Activated CD8-positive, alpha-beta T cell treated with anti-CD3 and anti-CD28 coated beads for 36 hours (primary cell): ENCODE results near the gene DPY19L2. TPM values are rescaled to one million over a fixed set of nuclear protein-coding genes. Genes with fewer than 3 reads are reported as not detected.
"Not testable (repeated sequence)": the region's sequence is repeated elsewhere in the genome, so short reads cannot be mapped to it uniquely, and the experiment has no call there.

ENCODE experiments used
- ATAC-seq: fragments of 200-7000 bp; cut with Tn5 transposase; one replicate; pipeline ENCODE4 v1.10.0; 2021; ENCODE audit warnings: mild to moderate bottlenecking, moderate library complexity
- CTCF ChIA-PET: fragments of 350-600 bp; sonication (Branson Sonifier 250); formaldehyde crosslinking; loops from one replicate; lab custom pipeline; 2021; ENCODE audit warnings: antibody characterized with exemption; lab: Charles Lee
- POLR2A ChIA-PET: fragments of 350-600 bp; sonication (Branson Sonifier 250); formaldehyde crosslinking; loops from one replicate; lab custom pipeline; 2021; ENCODE audit warnings: antibody characterized with exemption; lab: Charles Lee
- DNase-seq: peaks from one replicate; pipeline ENCODE4 v3.0.0-alpha.2; 2020
- H3K27ac Mint-ChIP-seq: one replicate; pipeline ENCODE4 v1.8.0; 2021; ENCODE audit warnings: mild to moderate bottlenecking, mixed read lengths
- H3K27me3 Mint-ChIP-seq: one replicate; pipeline ENCODE4 v1.8.0; 2021; ENCODE audit warnings: mixed read lengths
- H3K36me3 Mint-ChIP-seq: one replicate; pipeline ENCODE4 v1.8.0; 2021; ENCODE audit warnings: low read depth, mixed read lengths
- H3K4me1 Mint-ChIP-seq: one replicate; pipeline ENCODE4 v1.8.0; 2021; ENCODE audit warnings: low read depth, mixed read lengths
- H3K4me3 Mint-ChIP-seq: one replicate; pipeline ENCODE4 v1.8.0; 2021; ENCODE audit warnings: mild to moderate bottlenecking, moderate library complexity, mixed read lengths
- H3K9me3 Mint-ChIP-seq: one replicate; pipeline ENCODE4 v1.8.0; 2021; ENCODE audit warnings: mixed read lengths
- intact Hi-C: fragments of 100-400 bp; cut with micrococcal nuclease; formaldehyde crosslinking; loops from one replicate; pipeline ENCODE4 v1.10.0; 2022
- total RNA-seq, 2 experiments: library from RNA; stranded (reverse); gene quantifications; one replicate each; pipeline ENCODE4 v1.2.3, GENCODE V29; 2021
- TF ChIP-seq, protein P1 (sequence below): fragments of 200-600 bp; IDR thresholded peaks from one replicate; pipeline ENCODE4 v1.8.0; 2022; ENCODE audit warnings: antibody characterized with exemption, mild to moderate bottlenecking

The DPY19L2 gene
- total RNA-seq, 2 experiments from 2014 or later: 6.1 to 6.4 TPM

DNA sequence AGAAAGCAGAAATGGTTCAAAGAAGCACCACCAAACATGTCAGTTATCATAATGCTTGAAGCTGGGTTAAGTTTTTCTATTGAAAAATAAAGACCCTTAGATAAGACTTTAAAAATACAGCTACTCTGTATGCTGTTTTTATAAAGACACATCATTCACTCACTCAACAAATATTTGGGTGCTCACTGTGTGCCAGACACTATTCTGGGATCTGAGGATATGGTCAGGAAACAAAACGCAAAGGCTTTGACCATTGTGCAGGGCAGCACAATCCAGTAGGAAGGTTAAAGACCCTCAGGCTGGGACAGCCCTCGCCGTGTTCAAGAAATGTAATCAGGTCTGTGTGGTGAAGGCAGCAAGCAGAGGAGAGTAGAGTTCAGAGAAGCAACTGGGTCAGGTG is 38.0 kb upstream of the DPY19L2 start:
- DNase-seq (no peak), ATAC-seq (no peak)
- H3K4me1 Mint-ChIP-seq: peaks cover under 1% of the 10 kb centered on the region
- CTCF ChIA-PET: no interaction called here
- H3K27me3 Mint-ChIP-seq: peaks cover 5% of the 10 kb centered on the region
- POLR2A ChIA-PET: no interaction called here
- H3K27ac Mint-ChIP-seq: no peak overlapping the region
- no peaks in the 10 kb centered on the region for H3K36me3 Mint-ChIP-seq
- TF ChIP-seq, protein P1, sequence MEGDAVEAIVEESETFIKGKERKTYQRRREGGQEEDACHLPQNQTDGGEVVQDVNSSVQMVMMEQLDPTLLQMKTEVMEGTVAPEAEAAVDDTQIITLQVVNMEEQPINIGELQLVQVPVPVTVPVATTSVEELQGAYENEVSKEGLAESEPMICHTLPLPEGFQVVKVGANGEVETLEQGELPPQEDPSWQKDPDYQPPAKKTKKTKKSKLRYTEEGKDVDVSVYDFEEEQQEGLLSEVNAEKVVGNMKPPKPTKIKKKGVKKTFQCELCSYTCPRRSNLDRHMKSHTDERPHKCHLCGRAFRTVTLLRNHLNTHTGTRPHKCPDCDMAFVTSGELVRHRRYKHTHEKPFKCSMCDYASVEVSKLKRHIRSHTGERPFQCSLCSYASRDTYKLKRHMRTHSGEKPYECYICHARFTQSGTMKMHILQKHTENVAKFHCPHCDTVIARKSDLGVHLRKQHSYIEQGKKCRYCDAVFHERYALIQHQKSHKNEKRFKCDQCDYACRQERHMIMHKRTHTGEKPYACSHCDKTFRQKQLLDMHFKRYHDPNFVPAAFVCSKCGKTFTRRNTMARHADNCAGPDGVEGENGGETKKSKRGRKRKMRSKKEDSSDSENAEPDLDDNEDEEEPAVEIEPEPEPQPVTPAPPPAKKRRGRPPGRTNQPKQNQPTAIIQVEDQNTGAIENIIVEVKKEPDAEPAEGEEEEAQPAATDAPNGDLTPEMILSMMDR: no peak
- no peak overlapping the region for H3K4me3 Mint-ChIP-seq
- no peaks in the 10 kb centered on the region for H3K9me3 Mint-ChIP-seq
- intact Hi-C loops: no loop called here

DNA sequence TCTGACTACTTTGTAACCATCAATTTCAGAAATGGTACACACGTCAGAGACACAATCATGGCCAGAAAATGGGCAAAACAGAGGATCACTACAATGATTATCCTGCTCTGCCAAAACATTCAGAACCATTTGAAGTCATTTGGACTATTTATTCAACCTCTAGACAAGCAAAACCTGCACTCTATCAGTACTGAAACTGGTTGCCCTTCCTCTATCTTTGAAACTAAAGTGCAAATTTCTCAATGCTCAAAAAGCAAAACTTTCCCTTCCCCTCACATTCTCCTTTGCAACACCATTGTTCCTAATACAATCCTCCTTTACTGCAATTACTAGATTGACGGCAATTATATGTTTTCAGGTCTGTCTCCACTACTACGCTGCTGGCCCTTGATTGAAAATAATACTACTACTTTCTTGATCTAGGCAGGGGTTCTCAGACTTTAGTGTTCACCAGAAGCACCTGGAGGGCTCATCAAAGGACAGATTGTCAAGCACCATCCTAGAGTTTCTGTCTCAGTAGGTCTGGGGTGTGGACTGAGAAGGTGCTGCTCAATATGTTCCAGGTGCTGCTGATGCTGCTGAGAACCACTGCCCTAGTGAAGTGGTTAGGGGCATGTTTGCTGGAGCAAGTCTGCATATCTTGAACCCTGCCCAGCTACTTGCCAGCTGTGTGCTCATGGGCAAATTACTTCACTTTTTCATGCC is 31.5 kb upstream of the DPY19L2 start:
- intact Hi-C loops, H3K36me3 Mint-ChIP-seq, H3K4me1 Mint-ChIP-seq, H3K4me3 Mint-ChIP-seq, H3K9me3 Mint-ChIP-seq, POLR2A ChIA-PET, H3K27me3 Mint-ChIP-seq, DNase-seq, ATAC-seq, H3K27ac Mint-ChIP-seq, CTCF ChIA-PET: not testable (repeated sequence)

DNA sequence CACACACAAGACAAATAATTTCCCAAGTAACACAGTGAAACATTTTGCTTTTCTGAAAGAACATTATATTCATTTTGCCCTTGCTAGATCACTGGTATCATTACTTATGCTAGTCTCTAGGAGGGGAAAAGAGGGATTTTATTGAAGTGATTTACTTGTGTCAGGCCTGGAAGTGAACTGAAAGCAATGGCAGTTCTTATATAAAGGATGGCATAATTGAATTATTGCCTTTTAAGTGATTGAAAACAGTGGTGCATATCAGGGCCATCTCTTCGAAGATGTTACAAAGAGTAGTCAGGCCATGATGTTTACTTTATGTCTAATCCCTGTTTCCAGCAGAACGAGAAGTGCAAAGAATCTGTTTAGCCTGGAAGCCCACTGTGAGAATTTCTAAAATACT is 30.7 kb upstream of the DPY19L2 start:
- H3K36me3 Mint-ChIP-seq: not testable (repeated sequence)

DNA sequence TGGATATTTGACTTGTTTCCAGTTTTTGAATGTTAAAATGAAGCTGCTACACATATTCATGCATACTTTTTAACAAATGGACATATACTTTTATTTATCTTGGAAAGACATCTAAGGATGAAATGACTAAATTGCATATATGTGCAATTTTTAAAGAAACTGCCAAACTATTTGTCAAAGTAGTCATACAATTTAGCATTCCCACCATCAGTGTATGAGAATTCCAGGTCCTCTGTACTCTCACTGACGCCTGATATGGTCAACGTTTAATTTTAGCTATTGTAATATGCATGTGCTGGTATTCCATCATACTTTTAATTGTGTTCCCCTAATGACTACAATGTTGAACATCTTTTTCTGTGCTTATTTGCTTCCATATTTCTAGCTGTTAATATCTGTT is 22.5 kb upstream of the DPY19L2 start:
- POLR2A ChIA-PET, intact Hi-C loops, H3K27ac Mint-ChIP-seq, H3K4me1 Mint-ChIP-seq, H3K36me3 Mint-ChIP-seq, H3K27me3 Mint-ChIP-seq, CTCF ChIA-PET, ATAC-seq, H3K9me3 Mint-ChIP-seq, DNase-seq, H3K4me3 Mint-ChIP-seq: not testable (repeated sequence)

More for the DNA sequence above, 30.7 kb upstream of the DPY19L2 start:
- H3K4me3 Mint-ChIP-seq, intact Hi-C loops, H3K4me1 Mint-ChIP-seq, DNase-seq, CTCF ChIA-PET, ATAC-seq, H3K27me3 Mint-ChIP-seq, H3K27ac Mint-ChIP-seq, H3K9me3 Mint-ChIP-seq, POLR2A ChIA-PET: not testable (repeated sequence)

DNA sequence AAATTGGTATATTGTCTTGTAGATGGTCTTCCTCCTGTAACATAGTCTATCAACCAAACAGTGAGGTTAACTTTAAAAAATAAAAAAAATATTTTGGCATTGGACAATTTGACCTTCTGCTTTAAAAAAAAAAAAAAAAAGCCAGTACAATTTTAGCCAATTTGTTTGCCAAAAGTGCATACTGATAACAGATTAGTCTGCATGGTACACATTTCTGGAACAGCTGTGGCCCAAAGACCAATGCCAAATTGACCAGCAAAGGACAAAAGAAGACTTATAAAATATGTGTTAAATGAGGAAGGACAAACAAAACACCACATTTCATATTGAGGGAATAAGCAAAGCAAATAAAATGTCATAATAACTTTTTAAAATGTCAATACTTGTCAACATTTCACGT is 20.8 kb upstream of the DPY19L2 start:
- H3K27ac Mint-ChIP-seq, CTCF ChIA-PET, H3K4me1 Mint-ChIP-seq, H3K27me3 Mint-ChIP-seq, H3K36me3 Mint-ChIP-seq, H3K4me3 Mint-ChIP-seq, ATAC-seq, H3K9me3 Mint-ChIP-seq, POLR2A ChIA-PET, DNase-seq: not testable (repeated sequence)
- intact Hi-C loops: loop anchor here (10.0 kb wide), 1 partner anchor 76 kb away; no protein-coding TSS in a partner anchor

DNA sequence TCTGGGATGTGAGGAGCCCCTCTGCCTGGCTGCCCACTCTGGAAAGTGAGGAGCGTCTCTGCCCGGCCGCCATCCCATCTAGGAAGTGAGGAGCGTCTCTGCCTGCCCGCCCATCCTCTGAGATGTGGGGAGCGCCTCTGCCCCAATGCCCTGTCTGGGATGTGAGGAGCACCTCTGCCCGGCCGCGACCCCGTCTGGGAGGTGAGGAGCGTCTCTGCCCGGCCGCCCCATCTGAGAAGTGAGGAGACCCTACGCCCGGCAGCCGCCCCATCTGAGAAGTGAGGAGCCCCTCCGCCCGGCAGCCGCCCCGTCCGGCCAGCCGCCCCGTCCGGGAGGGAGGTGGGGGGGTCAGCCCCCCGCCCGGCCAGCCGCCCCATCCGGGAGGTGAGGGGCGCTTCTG is 18.3 kb upstream of the DPY19L2 start:
- H3K36me3 Mint-ChIP-seq, ATAC-seq, CTCF ChIA-PET, H3K27me3 Mint-ChIP-seq, POLR2A ChIA-PET, H3K9me3 Mint-ChIP-seq, H3K27ac Mint-ChIP-seq, H3K4me3 Mint-ChIP-seq, H3K4me1 Mint-ChIP-seq, DNase-seq: not testable (repeated sequence)
- intact Hi-C loops: loop anchor here (10.0 kb wide), 1 partner anchor 78 kb away; no protein-coding TSS in a partner anchor

DNA sequence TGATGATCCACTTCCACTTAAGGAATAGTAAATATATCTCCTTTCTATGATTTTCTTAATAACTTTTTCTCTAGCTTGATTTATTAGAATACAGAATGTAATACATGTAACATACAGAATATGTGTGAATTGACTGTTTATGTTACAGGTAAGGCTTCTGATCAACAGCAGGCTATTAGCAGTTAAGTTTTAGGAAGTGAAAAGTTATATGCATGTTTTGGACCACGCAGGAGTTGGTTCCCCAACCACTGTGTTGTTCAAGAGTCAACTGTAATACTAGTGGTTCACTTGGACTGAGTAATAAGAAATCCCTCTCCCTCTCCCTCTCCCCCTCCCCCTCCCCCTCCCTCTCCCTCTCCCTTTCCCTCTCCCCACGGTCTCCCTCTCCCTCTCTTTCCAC is 17.5 kb upstream of the DPY19L2 start:
- H3K4me3 Mint-ChIP-seq, CTCF ChIA-PET, DNase-seq, H3K9me3 Mint-ChIP-seq, H3K27ac Mint-ChIP-seq, H3K27me3 Mint-ChIP-seq, H3K4me1 Mint-ChIP-seq, H3K36me3 Mint-ChIP-seq, ATAC-seq: not testable (repeated sequence)
- intact Hi-C loops: loop anchor here (10.0 kb wide), 1 partner anchor 79 kb away; no protein-coding TSS in a partner anchor
- POLR2A ChIA-PET: interaction anchor here (0.5 kb wide), 1 partner anchor 205 kb away, joined by 3 read pairs; no protein-coding TSS in a partner anchor

DNA sequence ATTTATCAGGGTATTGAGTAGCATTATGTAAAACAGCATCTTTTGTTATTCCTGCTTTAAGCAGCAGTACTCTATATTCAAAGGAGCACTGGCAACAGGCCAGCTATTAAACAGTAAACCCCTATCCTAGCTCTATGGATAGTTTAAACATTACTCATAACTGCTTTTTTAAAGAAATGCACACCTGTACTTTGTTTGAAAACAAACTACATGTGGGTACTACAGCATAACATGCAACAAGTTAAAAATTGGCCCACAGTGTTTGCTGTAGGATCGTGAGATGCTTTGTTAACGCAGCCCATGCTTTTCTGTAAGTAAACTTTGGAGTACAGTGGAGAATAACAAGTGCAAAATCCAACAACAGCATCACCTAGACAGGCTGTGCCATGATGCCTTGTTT is 14.3 kb upstream of the DPY19L2 start:
- H3K4me1 Mint-ChIP-seq, H3K27me3 Mint-ChIP-seq, H3K36me3 Mint-ChIP-seq, H3K9me3 Mint-ChIP-seq, CTCF ChIA-PET, DNase-seq, ATAC-seq, H3K4me3 Mint-ChIP-seq, H3K27ac Mint-ChIP-seq, POLR2A ChIA-PET: not testable (repeated sequence)
- intact Hi-C loops: loop anchor here (10.0 kb wide), 1 partner anchor 82 kb away; no protein-coding TSS in a partner anchor

DNA sequence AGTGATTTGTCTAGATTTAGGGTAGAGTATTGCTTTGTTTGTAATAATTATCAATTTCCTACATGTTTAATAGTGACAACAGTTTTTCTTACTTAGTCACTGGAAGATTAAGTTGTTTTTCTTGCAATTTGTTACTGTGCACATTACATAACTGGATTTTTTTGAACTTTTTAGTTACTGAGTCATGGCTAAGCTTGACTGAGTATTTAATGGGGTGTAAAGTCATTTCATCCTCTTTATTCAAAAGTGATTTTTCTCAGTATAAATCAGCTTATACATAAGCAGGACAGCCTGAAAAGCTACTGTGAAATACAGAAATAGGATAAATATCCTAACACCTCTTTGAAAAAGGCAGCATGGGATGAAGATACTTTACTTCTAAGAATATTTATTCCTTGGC is 12.5 kb upstream of the DPY19L2 start:
- H3K27me3 Mint-ChIP-seq, DNase-seq, H3K4me3 Mint-ChIP-seq, H3K9me3 Mint-ChIP-seq, H3K36me3 Mint-ChIP-seq, CTCF ChIA-PET, POLR2A ChIA-PET, H3K4me1 Mint-ChIP-seq, ATAC-seq, H3K27ac Mint-ChIP-seq: not testable (repeated sequence)
- intact Hi-C loops: loop anchor here (10.0 kb wide), 1 partner anchor 84 kb away; no protein-coding TSS in a partner anchor
